Measurements from ENCODE around the gene ROM1.
"Not testable (repeated sequence)": the region's sequence is repeated elsewhere in the genome, so short reads cannot be mapped to it uniquely, and the experiment has no call there.

The ROM1 gene

DNA sequence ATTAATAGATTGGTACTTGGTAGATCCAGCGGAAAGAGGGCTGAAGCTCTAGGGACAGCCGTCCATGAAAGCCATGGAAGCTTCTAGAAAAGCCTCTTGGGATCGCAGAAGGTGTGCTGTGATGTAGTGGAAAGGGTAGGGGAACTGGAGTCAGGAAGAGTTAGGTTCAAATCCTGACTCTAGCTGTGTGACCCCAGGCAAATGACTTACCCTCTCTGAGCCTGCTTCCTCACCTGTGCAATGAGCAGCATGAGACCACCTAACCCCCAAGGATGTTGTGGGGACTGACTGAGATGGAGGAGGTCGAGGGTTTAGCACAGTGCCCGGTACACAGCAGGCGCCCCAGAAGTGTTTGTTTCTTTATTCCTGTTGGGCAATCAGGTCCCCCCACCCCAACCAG lies 2.7 kb upstream of the ROM1 start:
- no peak for DNase-seq (ENCODE audit: low spot score)

GRCh38 chr11:62610814-62611704 lies 2.0 kb upstream of the ROM1 start:
- no peak for DNase-seq (ENCODE audit: low spot score)

GRCh38 chr11:62611705-62612365 lies 1.2 kb upstream of the ROM1 start:
- peak; percentile 79 for DNase-seq (ENCODE audit: low spot score)

DNA sequence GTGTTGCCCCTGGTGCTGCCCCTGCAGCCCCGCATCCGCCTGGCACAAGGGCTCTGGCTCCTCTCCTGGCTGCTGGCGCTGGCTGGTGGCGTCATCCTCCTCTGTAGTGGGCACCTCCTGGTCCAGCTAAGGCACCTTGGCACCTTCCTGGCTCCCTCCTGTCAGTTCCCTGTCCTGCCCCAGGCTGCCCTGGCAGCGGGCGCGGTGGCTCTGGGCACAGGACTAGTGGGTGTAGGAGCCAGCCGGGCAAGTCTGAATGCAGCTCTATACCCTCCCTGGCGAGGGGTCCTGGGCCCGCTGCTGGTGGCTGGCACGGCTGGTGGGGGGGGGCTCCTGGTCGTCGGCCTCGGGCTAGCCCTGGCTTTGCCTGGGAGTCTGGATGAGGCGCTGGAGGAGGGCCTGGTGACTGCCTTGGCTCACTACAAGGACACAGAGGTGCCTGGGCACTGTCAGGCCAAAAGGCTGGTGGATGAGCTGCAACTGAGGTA lies 278 bp downstream of the ROM1 start:
- DNase-seq (ENCODE audit: low spot score), result no peak

DNA sequence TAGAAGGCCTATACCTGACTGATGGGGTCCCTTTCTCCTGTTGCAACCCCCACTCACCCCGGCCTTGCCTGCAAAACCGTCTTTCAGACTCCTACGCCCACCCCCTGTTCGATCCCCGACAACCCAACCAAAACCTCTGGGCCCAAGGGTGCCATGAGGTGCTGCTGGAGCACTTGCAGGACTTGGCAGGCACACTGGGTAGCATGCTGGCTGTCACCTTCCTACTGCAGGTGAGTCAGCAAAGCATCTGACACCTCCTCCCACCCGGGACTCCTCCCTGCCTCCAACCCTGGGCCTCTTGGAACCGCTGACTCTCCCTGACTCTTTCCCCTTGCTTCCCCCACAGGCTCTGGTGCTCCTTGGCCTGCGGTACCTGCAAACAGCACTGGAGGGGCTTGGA lies 1.2 kb downstream of the ROM1 start:
- DNase-seq (ENCODE audit: low spot score), result no peak

- no peak for DNase-seq (ENCODE audit: low spot score)
Measured at GRCh38 chr11:62615521-62615920, 2.5 kb downstream of the ROM1 start.

DNA sequence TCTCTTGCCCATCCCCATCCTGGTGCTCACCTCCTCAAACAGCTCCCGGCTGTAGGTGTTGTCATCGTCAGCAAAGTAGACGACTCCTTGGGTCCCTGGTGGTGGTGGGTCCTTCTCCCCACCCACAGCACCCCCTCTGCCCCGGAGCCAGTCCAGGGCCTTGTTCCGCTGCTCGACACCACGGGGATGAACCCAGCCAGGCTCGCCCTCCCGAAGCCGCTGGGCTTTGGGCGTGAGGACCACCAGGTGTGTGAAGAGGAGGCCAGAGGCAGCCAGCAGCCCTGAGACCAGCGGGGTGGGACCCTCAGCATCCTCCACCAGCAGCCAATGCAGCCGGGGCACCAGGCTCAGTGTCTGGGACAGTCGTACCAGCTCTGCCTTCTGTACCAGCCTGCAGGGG lies 3.9 kb downstream of the ROM1 start:
- not testable (repeated sequence) for DNase-seq (ENCODE audit: low spot score)

GRCh38 chr11:62621027-62621566 lies 8.0 kb downstream of the ROM1 start:
- DNase-seq (ENCODE audit: low spot score), result no peak

DNA sequence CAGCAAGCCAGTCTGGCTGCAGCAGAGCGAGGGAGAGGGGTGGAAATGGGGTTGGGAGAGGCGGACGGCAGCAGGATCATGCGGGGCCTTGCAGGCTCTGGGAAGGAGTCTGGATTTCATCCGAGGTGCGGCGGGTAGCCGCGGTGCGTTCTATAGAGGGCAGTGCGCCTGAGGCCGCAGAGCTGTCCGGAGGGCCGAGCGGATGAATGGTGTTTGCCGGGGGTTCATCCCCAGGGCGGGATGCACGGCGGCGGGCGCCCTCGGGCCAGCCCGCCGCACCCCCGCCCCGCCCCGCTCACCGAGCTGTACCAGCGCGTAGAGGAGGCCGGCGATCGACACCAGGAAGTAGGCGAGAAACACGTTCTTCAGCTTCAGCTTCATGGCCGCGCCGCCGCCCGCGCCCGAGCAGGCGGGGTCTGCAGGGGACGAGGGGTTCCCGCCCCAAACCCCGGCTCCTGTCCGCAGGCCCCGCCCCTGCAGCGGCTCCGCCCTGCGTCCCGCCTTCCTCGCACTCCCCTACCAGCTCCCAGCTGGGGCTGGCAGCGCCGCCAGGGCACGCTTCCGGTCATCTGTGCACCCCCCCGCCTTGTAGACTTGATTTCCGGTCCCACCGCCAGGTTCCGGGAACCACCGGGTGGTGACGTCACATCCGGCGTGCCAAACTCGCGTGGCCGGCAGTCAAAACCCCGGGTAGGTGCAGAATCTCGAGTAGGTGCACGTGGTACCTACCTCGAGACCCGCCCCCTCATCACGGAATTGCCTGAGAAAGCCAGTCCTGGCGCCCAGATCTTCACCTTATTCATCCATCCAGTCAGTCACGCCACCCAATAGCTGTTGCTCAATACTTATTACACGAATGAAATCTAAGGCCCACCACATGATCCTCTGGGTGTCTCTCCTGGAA lies 8.8 kb downstream of the ROM1 start, which contains the start of gene B3GAT3:
Gene B3GAT3, minus strand, starts transcription at position 420 of the 904 bp plus-strand sequence. Its CDS starts 39 bp downstream, at position 381.
- peak; percentile 100 for DNase-seq (ENCODE audit: low spot score)

DNA sequence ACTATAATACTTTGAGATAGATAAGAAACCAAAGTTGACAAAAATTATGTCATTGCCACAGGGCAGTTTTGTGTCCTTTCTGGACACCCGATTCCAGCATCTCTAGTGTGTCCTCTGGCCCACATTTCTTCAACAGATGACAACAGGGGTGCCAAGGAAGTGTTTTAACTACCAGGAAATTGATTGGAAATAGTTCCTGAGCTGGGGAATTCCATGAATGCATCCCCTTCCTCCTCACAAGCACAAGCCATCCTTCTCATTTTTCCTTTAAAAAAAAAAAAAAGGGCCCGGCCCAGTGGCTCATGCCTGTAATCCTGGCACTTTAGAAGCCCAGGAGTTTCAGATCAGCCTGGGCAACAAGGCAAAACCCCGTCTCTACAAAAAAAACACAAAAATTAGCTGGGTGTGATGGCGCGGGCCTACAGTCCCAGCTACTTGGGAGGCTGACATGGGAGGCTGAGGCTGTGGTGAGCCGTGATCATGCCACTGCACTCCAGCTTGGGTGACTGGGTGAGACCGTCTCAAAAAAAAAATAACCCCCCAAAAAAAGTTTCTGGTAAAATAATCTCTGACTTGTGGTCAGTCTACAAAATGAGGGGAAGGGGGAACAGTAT lies 9.5 kb downstream of the ROM1 start:
- DNase-seq (ENCODE audit: low spot score), result no peak

GRCh38 chr11:62627713-62628112 lies 14.7 kb downstream of the ROM1 start:
- DNase-seq (ENCODE audit: low spot score), result no peak

GRCh38 chr11:62632492-62632891 lies 19.4 kb downstream of the ROM1 start:
- DNase-seq (ENCODE audit: low spot score), result no peak

DNA sequence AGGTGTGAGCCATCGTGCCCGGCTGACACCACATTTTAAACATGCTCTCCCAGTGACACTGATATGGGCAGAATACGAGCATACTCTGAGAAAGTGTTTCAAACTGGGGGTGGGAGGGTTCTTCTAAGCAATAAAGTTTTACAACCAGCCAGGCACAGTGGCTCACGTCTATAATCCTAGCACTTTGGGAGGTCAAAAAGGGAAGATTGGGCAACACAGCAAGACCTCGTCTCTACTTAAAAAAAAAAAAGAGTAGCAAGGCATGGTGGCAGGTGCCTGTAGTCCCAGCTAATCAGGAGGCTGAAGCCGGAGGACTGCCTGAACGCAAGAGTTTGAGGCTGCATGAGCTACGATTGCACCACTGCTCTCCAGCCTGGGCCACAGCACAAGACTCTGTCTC lies 31.2 kb downstream of the ROM1 start:
- no peak for DNase-seq (ENCODE audit: low spot score)

DNA sequence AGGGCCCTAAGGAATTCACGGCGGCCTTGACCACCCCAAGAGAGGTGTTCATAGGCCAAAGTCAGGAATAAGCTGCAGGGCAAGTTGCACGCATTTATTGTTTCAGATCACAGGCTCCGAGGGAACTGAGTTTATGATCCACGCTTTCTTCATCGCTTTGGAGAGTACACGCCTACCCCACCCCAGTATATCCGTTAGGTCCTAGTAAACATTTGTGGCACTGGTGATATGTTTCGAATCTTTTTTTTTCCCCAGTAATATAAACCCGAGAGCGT lies 32.6 kb downstream of the ROM1 start:
- DNase-seq (ENCODE audit: low spot score), result no peak

GRCh38 chr11:62645946-62646824 lies 33.1 kb downstream of the ROM1 start, which contains the start of gene GANAB:
TSS of gene GANAB (minus strand) at chr11:62646613. CDS start at chr11:62646599, 14 bp downstream.
- peak; percentile 100 for DNase-seq (ENCODE audit: low spot score)

DNA sequence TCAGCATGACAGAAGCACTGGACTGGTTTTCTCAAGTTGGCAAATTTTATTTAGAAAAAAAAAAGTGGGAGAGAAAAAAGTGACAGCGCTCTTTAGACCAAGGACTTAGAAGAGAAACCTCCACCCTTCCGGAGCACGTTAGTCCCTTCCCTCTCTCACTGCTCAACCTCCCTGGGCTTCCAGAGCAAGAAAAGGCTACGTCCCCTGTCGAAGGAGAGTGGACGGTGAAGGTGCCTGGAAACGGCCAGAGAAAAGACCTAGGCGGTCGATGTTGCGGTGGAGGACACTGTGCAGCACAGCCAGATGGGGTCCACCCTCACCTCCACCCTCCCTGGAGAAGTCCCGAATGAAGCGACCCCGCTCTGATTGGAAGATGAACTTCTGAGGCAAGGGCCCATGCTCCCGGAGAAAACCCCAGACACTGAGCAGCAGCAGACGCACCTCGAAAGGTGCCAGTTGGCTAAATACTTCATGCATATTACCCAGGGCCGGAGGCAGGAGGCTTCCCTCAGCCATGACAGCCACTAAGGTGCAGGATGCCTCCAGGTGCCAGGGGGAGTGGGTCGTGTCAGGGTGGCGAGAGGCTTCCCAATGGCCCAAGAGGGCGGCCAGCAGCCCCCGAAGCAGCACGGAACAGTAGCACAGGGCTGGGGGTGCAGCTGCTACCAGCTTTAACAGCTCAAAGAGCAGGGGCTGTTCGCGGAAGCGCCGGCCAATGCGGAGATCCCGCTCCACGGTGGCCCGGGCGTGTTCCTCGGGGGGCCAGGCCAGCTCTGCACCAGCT lies 34.0 kb downstream of the ROM1 start:
- no peak for DNase-seq (ENCODE audit: low spot score)

- DNase-seq (ENCODE audit: low spot score), result no peak
Measured at GRCh38 chr11:62647609-62648005, 34.5 kb downstream of the ROM1 start.

- no peak for DNase-seq (ENCODE audit: low spot score)
Measured at GRCh38 chr11:62648185-62648966, 35.3 kb downstream of the ROM1 start.

GRCh38 chr11:62648967-62649364 lies 35.9 kb downstream of the ROM1 start:
- no peak for DNase-seq (ENCODE audit: low spot score)

Data from hepatic stellate cell (primary cell).